Loucy (cell line): Measurements from ENCODE around the gene AGPAT2.

Source experiments
- CTCF ChIP-seq: fragments of 200-600 bp; sonication (generic); conservative IDR thresholded peaks from 2 replicates; pipeline ENCODE4 v1.5.1; 2014; ENCODE audit warnings: mild to moderate bottlenecking, antibody characterized with exemption, low read length
- EZH2phosphoT487 ChIP-seq: fragments of 200-600 bp; IDR thresholded peaks from 2 replicates; pipeline ENCODE4 v1.6.1; 2018; ENCODE audit warnings: antibody characterized with exemption, mild to moderate bottlenecking, moderate library complexity, borderline replicate concordance

GRCh38 chr9:136665704-136666371, 21.4 kb downstream of the AGPAT2 start:
- TF ChIP-seq CTCF (no peak), EZH2phosphoT487 (no peak)
